ENCODE results near the gene C1orf159.

DNA sequence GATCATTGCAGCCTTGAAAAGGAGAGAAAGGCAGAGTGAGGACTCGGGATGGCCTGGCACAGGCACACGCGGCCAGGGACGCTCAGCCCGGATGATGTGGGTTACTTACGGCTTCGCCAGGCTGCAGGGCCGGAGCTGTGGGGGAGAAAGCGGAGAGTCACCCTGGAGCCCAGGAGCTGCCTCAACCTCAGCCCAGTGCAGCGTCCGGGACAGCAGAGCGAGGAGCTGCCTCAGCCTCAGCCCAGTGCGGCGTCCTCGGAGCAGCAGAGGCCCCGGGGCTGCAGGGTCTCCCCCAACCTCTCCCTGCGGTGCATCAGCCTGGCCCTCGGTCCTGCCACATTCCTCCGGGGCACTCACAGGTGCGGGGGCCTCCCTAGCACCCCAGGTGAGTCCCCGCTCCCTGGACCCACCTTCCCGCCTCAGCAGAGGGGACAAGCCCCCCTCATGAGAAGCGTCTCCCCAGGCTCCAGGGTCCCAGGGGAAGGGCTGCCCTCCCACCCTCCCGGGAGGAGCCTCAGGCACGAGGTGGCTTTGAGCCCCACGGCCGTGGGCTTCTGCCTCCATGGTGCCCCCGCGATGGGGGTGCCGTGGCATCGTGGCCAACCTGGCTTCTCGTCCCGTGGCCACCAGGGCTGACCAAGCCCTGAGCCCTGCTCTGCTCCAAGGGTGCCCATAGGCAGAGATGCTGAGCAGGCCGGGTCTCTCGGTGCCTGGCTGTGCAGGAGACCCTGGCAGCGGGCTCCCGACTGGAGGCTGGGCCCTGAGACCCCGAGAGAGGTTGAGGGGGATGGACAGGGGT, 31.3 kb downstream of the C1orf159 start:
- TF ChIP-seq, protein P1, sequence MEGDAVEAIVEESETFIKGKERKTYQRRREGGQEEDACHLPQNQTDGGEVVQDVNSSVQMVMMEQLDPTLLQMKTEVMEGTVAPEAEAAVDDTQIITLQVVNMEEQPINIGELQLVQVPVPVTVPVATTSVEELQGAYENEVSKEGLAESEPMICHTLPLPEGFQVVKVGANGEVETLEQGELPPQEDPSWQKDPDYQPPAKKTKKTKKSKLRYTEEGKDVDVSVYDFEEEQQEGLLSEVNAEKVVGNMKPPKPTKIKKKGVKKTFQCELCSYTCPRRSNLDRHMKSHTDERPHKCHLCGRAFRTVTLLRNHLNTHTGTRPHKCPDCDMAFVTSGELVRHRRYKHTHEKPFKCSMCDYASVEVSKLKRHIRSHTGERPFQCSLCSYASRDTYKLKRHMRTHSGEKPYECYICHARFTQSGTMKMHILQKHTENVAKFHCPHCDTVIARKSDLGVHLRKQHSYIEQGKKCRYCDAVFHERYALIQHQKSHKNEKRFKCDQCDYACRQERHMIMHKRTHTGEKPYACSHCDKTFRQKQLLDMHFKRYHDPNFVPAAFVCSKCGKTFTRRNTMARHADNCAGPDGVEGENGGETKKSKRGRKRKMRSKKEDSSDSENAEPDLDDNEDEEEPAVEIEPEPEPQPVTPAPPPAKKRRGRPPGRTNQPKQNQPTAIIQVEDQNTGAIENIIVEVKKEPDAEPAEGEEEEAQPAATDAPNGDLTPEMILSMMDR (IDR thresholded peaks at IDR 0.05; ENCODE audit: low read depth, low read length, missing input control), result no peak
- TF ChIP-seq, protein P2, sequence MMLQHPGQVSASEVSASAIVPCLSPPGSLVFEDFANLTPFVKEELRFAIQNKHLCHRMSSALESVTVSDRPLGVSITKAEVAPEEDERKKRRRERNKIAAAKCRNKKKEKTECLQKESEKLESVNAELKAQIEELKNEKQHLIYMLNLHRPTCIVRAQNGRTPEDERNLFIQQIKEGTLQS (IDR thresholded peaks at IDR 0.05), result no peak

Data from liver (tissue), 3 donors.